ENCODE results near the gene DOCK2.

- TF ChIP-seq CTCF (IDR thresholded peaks at IDR 0.05; ENCODE audit: control extremely low read depth in 1 of 3, insufficient read depth in 1 of 3, low read depth in 1 of 3, low read length in 3 of 3) (no peak), JUN (IDR thresholded peaks at IDR 0.05; ENCODE audit: low read depth, low read length) (no peak), NRF1 (IDR thresholded peaks at IDR 0.05; ENCODE audit: low read depth, low read length) (no peak), CEBPB (IDR thresholded peaks at IDR 0.05; ENCODE audit: low read depth, low read length) (no peak), JUND (IDR thresholded peaks at IDR 0.05; ENCODE audit: low read length) (no peak), TAF1 (IDR thresholded peaks at IDR 0.05; ENCODE audit: low read depth, low read length) (no peak)
Observed at GRCh38 chr5:169950333-169950732, 313.3 kb downstream of the DOCK2 start.
